Tibial nerve (tissue), 4 donors: ENCODE measurements around the gene KIAA0232.
"Not testable (repeated sequence)": the region's sequence is repeated elsewhere in the genome, so short reads cannot be mapped to it uniquely, and the experiment has no call there.

Experiments
- EP300 ChIP-seq, 2 donors: sonication (generic); formaldehyde crosslinking; IDR thresholded peaks; one replicate each; pipeline ENCODE4 v1.6.1; 2017; ENCODE audit warnings: antibody characterized with exemption in 2 of 2, mild to moderate bottlenecking in 1 of 2
- POLR2A ChIP-seq, 2 donors: fragments of 450-650 bp; IDR thresholded peaks; one replicate each; pipeline ENCODE4 v1.6.1; 2017; ENCODE audit warnings: antibody characterized with exemption in 2 of 2, mild to moderate bottlenecking in 2 of 2, moderate library complexity in 2 of 2
- TF ChIP-seq, protein P1 (sequence below), 5 experiments: fragments of 200-600 bp in 3 of 5; fragments of 450-650 bp in 2 of 5; sonication (generic) in 3 of 5; IDR thresholded peaks; one replicate each; pipeline ENCODE4 v1.5.1; 2016 to 2019; ENCODE audit warnings: antibody characterized with exemption in 5 of 5, mild to moderate bottlenecking in 3 of 5, moderate library complexity in 2 of 5

DNA sequence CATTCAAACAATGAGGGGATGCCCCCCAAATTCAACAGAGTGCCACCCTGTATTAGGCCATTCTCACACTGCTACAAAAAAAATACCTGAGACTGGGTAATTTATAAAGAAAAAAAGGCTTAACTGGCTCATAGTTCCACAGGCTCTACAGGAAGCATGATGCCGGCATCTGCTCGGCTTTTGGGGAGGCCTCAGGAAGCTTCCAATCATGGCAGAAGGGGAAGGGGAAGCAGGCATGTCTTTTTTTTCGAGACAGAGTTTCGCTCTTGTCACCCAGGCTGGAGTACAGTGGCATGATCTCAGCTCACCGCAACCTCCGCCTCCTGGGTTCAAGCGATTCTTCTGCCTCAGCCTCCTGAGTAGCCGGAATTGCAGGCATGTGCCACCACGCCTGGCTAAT lies 108.4 kb downstream of the KIAA0232 start:
- TF ChIP-seq, protein P1, sequence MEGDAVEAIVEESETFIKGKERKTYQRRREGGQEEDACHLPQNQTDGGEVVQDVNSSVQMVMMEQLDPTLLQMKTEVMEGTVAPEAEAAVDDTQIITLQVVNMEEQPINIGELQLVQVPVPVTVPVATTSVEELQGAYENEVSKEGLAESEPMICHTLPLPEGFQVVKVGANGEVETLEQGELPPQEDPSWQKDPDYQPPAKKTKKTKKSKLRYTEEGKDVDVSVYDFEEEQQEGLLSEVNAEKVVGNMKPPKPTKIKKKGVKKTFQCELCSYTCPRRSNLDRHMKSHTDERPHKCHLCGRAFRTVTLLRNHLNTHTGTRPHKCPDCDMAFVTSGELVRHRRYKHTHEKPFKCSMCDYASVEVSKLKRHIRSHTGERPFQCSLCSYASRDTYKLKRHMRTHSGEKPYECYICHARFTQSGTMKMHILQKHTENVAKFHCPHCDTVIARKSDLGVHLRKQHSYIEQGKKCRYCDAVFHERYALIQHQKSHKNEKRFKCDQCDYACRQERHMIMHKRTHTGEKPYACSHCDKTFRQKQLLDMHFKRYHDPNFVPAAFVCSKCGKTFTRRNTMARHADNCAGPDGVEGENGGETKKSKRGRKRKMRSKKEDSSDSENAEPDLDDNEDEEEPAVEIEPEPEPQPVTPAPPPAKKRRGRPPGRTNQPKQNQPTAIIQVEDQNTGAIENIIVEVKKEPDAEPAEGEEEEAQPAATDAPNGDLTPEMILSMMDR (IDR thresholded peaks at IDR 0.05), result not testable (repeated sequence)
- TF ChIP-seq POLR2A, EP300 (IDR thresholded peaks at IDR 0.05): not testable (repeated sequence)
